Mammary epithelial cell (primary cell): ENCODE measurements around the gene TOP3A.

Experiments used
- CTCF ChIP-seq, 2 donors: IDR thresholded peaks in 1 of 2; conservative IDR thresholded peaks in 1 of 2; 2 replicates each; pipeline ENCODE4 v1.5.1; 2011 to 2012; ENCODE audit warnings: inconsistent platforms in 2 of 2, low read length in 2 of 2, mild to moderate bottlenecking in 2 of 2, control low read depth in 1 of 2, low read depth in 1 of 2; ENCODE audit not compliant: insufficient read depth in 1 of 2; ENCODE audit errors: extremely low read depth in 1 of 2
- EZH2 ChIP-seq: IDR thresholded peaks from 2 replicates; pipeline ENCODE4 v1.6.1; 2012; ENCODE audit warnings: low read length, inconsistent platforms, borderline replicate concordance

- TF ChIP-seq CTCF (conservative IDR thresholded peaks at IDR 0.05 in 1 of 2, IDR thresholded peaks at IDR 0.05 in 1 of 2; ENCODE audit: extremely low read depth in 1 of 2, insufficient read depth in 1 of 2, low read depth in 1 of 2, low read length in 2 of 2) = no peak
- no peak for TF ChIP-seq EZH2
Measured at GRCh38 chr17:18235743-18236256, 79.0 kb downstream of the TOP3A start.
